Right lobe of liver (tissue), 4 donors: Measurements from ENCODE around the gene CCDC167.

Source experiments
- CTCF ChIP-seq, 4 donors: fragments of 200-600 bp in 3 of 4; fragments of 450-650 bp in 1 of 4; IDR thresholded peaks; one replicate each; pipeline versions ENCODE4 v1.5.1 to v1.8.0; 2016 to 2022; ENCODE audit warnings: antibody characterized with exemption in 4 of 4, mild to moderate bottlenecking in 2 of 4
- POLR2A ChIP-seq: fragments of 450-650 bp; IDR thresholded peaks from one replicate; pipeline ENCODE4 v1.6.1; 2017; ENCODE audit warnings: antibody characterized with exemption, mild to moderate bottlenecking
- donor health status: DM: no; HTN: no; CAD: no.
- donor health status: DM: no; HTN: no; CAD: no.
- donor health status: DM: no; HTN: yes; CAD: no.

DNA sequence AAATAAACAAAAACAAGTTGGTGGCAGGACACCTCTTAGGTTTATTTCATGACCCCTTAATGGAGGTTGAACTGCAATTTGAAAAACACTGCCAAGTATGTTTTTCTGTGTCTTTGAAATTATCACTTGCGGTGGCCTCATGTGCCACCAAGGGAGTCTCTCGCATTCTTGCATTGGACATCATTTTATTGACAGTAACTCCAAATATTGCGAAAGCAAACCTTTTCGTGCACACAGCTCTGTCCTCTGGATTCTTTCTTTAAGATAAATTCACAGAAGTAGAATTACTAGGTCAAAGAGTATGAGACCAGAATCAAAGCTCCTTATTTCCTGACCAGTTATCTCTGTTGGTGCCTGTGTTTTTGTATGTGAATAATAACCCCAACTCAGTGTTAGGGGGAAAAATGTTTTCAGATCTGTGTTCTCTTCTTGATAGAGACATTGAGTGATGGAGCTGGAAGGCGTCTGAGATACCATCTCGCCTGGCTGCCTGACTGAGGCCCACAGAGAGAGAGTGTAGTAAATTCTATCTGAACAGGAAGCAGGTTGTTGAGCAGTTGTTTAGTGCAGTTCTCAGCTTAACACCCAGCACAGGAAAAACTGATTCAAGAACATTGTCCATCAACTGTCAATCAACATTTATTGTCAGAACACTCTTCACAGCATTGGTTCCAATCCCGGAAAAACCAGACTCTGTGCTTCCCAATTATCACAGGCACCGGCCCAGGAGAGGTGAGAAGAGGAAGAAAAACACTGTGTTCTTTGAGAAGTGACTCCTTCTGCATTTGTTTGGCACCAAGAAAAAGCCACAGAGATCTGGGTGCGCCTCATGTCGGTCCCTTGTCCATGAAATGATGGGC is 2.2 kb upstream of the CCDC167 start:
- no peak for TF ChIP-seq CTCF (IDR thresholded peaks at IDR 0.05)
- no peak for TF ChIP-seq POLR2A
